K562 (cell line): Measurements from ENCODE around the gene CCDC117. TPM values are rescaled to one million over a fixed set of nuclear protein-coding genes. Genes with fewer than 3 reads are reported as not detected.
A peak's percentile ranks its signal among the peaks of the same experiment; 100 is the strongest.

Experiments
- ATF2 ChIP-seq: sonication (generic); formaldehyde crosslinking; IDR thresholded peaks from 2 replicates; pipeline ENCODE4 v1.8.1; 2022; ENCODE audit warnings: missing genetic modification reagents
- ATF4 ChIP-seq: fragments of 450-650 bp; formaldehyde crosslinking; IDR thresholded peaks from 2 replicates; pipeline ENCODE4 v1.4.0; 2022; ENCODE audit warnings: mild to moderate bottlenecking, moderate library complexity
- ATF7 ChIP-seq: fragments of 450-650 bp; IDR thresholded peaks from 2 replicates; pipeline ENCODE4 v1.7.1; 2014; ENCODE audit warnings: mild to moderate bottlenecking, moderate library complexity
- BACH1 ChIP-seq: fragments of 200-800 bp; sonication (Bioruptor generic); IDR thresholded peaks from 2 replicates; pipeline ENCODE4 v1.6.1; 2016; ENCODE audit warnings: missing genetic modification characterization, missing compliant biosample characterization
- BCOR ChIP-seq: fragments of 450-650 bp; IDR thresholded peaks from 2 replicates; pipeline ENCODE4 v1.6.1; 2016
- CBX8 ChIP-seq: fragments of 200-600 bp; sonication (generic); IDR thresholded peaks from 2 replicates; pipeline ENCODE4 v1.6.1; 2012; ENCODE audit warnings: borderline replicate concordance, mixed run types, low read depth, mild to moderate bottlenecking, moderate library complexity, mixed read lengths, low read length, control low read depth, inconsistent platforms; ENCODE audit not compliant: poor library complexity, severe bottlenecking; ENCODE audit errors: extremely low read depth
- COPS2 ChIP-seq: fragments of 450-650 bp; conservative IDR thresholded peaks from 2 replicates; pipeline ENCODE4 v1.6.1; 2016; ENCODE audit warnings: mild to moderate bottlenecking, moderate library complexity
- ETV5 ChIP-seq: sonication (generic); formaldehyde crosslinking; IDR thresholded peaks from 2 replicates; pipeline ENCODE4 v1.4.0; 2020; ENCODE audit warnings: low read depth, mild to moderate bottlenecking, missing genetic modification reagents
- EWSR1 ChIP-seq: fragments of 450-650 bp; IDR thresholded peaks from 2 replicates; pipeline ENCODE4 v1.6.1; 2018; ENCODE audit warnings: borderline replicate concordance, mild to moderate bottlenecking, low read depth, moderate library complexity; ENCODE audit not compliant: partially characterized antibody
- HOXB6 ChIP-seq: fragments of 250-450 bp; sonication (Bioruptor Pico); IDR thresholded peaks from 2 replicates; pipeline ENCODE4 v1.5.1; 2022; ENCODE audit warnings: mild to moderate bottlenecking, borderline replicate concordance
- MCM7 ChIP-seq, 2 experiments: fragments of 450-650 bp; IDR thresholded peaks; 2 replicates each; pipeline ENCODE4 v1.6.1; 2016 to 2018
- MED1 ChIP-seq: sonication (generic); formaldehyde crosslinking; IDR thresholded peaks from 2 replicates; pipeline ENCODE4 v1.8.1; 2023; ENCODE audit warnings: missing genetic modification reagents, borderline replicate concordance
- MXD1 ChIP-seq: fragments of 250-450 bp; sonication (Bioruptor Pico); IDR thresholded peaks from 2 replicates; pipeline ENCODE4 v1.8.0; 2021; ENCODE audit warnings: borderline replicate concordance, mild to moderate bottlenecking, moderate library complexity; ENCODE audit not compliant: poor library complexity, severe bottlenecking
- MYBL2 ChIP-seq, 2 experiments: fragments of 450-650 bp in 1 of 2; sonication (generic) in 1 of 2; formaldehyde crosslinking in 1 of 2; IDR thresholded peaks; 2 replicates each; pipeline versions ENCODE4 v1.6.1 to v1.8.1; 2017 to 2022; ENCODE audit warnings: borderline replicate concordance in 1 of 2, inconsistent platforms in 1 of 2, low read depth in 1 of 2, mild to moderate bottlenecking in 1 of 2, missing genetic modification reagents in 1 of 2, moderate library complexity in 1 of 2
- NFE2 ChIP-seq: IDR thresholded peaks from 2 replicates; pipeline ENCODE4 v1.6.1; 2014; ENCODE audit warnings: antibody characterized with exemption, low read depth
- PCBP1 ChIP-seq: fragments of 200-400 bp; formaldehyde crosslinking; IDR thresholded peaks from 2 replicates; pipeline ENCODE4 v1.6.1; 2018; ENCODE audit warnings: mild to moderate bottlenecking, low read depth, low read length; ENCODE audit not compliant: poor library complexity, severe bottlenecking
- PML ChIP-seq: IDR thresholded peaks from 2 replicates; pipeline ENCODE4 v1.6.1; 2012; ENCODE audit warnings: low read length, inconsistent platforms
- STAT5A ChIP-seq: IDR thresholded peaks from 2 replicates; pipeline ENCODE4 v1.6.1; 2012; ENCODE audit warnings: low read length, inconsistent platforms, borderline replicate concordance
- TAF7 ChIP-seq: fragments of 450-650 bp; IDR thresholded peaks from 2 replicates; pipeline ENCODE4 v1.6.1; 2016; ENCODE audit warnings: missing genetic modification characterization, missing compliant biosample characterization
- TCF15 ChIP-seq: fragments of 250-450 bp; sonication (Bioruptor Pico); IDR thresholded peaks from 2 replicates; pipeline ENCODE4 v1.8.0; 2022; ENCODE audit warnings: moderate library complexity, mild to moderate bottlenecking, inconsistent platforms
- TRIM24 ChIP-seq, 2 experiments: fragments of 450-650 bp; IDR thresholded peaks; 2 replicates each; pipeline ENCODE4 v1.6.1; 2016
- ZBED1 ChIP-seq: IDR thresholded peaks from 2 replicates; pipeline ENCODE4 v1.6.1; 2014
- ZFP36 ChIP-seq: fragments of 150-350 bp; IDR thresholded peaks from 2 replicates; pipeline ENCODE4 v1.6.1; 2018; ENCODE audit warnings: low read length, low read depth; ENCODE audit not compliant: partially characterized antibody
- ZFP91 ChIP-seq: sonication (generic); formaldehyde crosslinking; IDR thresholded peaks from 2 replicates; pipeline ENCODE4 v1.8.0; 2022; ENCODE audit warnings: mild to moderate bottlenecking, missing genetic modification reagents
- ZNF121 ChIP-seq: sonication (generic); formaldehyde crosslinking; conservative IDR thresholded peaks from 2 replicates; pipeline ENCODE4 v1.8.0; 2022; ENCODE audit warnings: missing genetic modification reagents
- polyA plus RNA-seq, 8 experiments: library from polyadenylated mRNA; depleted of rRNA in 4 of 8; stranded (reverse) in 5 of 8; unstranded in 3 of 8; fragments of >200 nt; fragmentation: Nextera tagmentation in 2 of 8; fragmentation: Illumina TruSeq in 1 of 8; extraction: Ambion mirVana in 2 of 8; extraction: Trizol in 1 of 8; gene quantifications; 2 replicates each; pipeline versions ENCODE4 v1.2.1 to v1.2.3, GENCODE V29; 2011 to 2014; ENCODE audit warnings: inconsistent platforms in 1 of 8, missing spikeins in 1 of 8
- total RNA-seq, 7 experiments: library from RNA; depleted of rRNA in 6 of 7; stranded (reverse); fragments of >200 nt in 6 of 7; fragmentation: Illumina TruSeq in 2 of 7; extraction: Trizol in 2 of 7; gene quantifications; 2 replicates each; pipeline versions ENCODE4 v1.2.1 to v1.2.3, GENCODE V29; 2011 to 2021; ENCODE audit warnings: low replicate concordance in 1 of 7

CCDC117 gene
- total and polyA plus RNA-seq, 9 of the 15 experiments (the other 6 are each of a cell fraction or from before 2014, with no cell fraction given) = 5.7 to 23.3 (median 15.8) TPM

GRCh38 chr22:28800308-28801041 lies 28.0 kb downstream of the CCDC117 start, which contains the start of gene XBP1 (continued):
- TF ChIP-seq ATF4 (CRISPR knock-in tag) (no peak), ZBED1 (no peak), ATF2 (CRISPR knock-in tag) (no peak), MED1 (CRISPR knock-in tag) (no peak), MCM7 (IDR thresholded peaks at IDR 0.05) (no peak), MXD1 (no peak), CBX8 (no peak), BCOR (no peak), MYBL2 (IDR thresholded peaks at IDR 0.05; ENCODE audit: low read depth) (no peak), MYBL2 (CRISPR knock-in tag; IDR thresholded peaks at IDR 0.05; ENCODE audit: borderline replicate concordance) (no peak), PCBP1 (peak; percentile 71), TAF7 (tag) (peak; percentile 80), NFE2 (no peak), TRIM24 (IDR thresholded peaks at IDR 0.05) (no peak), TCF15 (CRISPR knock-in tag) (no peak), ZNF121 (CRISPR knock-in tag) (no peak), STAT5A (no peak), ATF7 (peak; percentile 67), EWSR1 (no peak), ETV5 (CRISPR knock-in tag) (no peak), HOXB6 (no peak), PML (peak; percentile 42; the same call in 1 of the 2 replicates), COPS2 (no peak), BACH1 (tag) (no peak), ZFP36 (no peak), ZFP91 (CRISPR knock-in tag) (no peak)
